Measurements from ENCODE around the gene PRKN. TPM values are rescaled to one million over a fixed set of nuclear protein-coding genes. Genes with fewer than 3 reads are reported as not detected.

Gene PRKN
- total RNA-seq, 1 experiment from 2014 or later: 2.0 TPM

GRCh38 chr6:161522276-161522675, 1205.3 kb downstream of the PRKN start:
- Histone ChIP-seq H4K91ac (ENCODE audit: insufficient read length, low read depth, low read length) (no peak overlapping the region), H2BK15ac (ENCODE audit: low read depth, low read length) (no peak overlapping the region), H2BK5ac (ENCODE audit: insufficient read length, low read length) (no peak overlapping the region), H3K79me2 (ENCODE audit: insufficient read depth, low read length) (no peaks in the 10 kb centered on the region), H3K4ac (ENCODE audit: low read depth, low read length) (no peak overlapping the region), H3K9me3 (ENCODE audit: control insufficient read depth, low read depth, low read length) (no peaks in the 10 kb centered on the region), H3K4me2 (ENCODE audit: insufficient read depth, insufficient read length, low read length) (no peak overlapping the region), H3K27ac (ENCODE audit: insufficient read length, low read depth, low read length) (no peak overlapping the region), H3K18ac (ENCODE audit: insufficient read length, low read depth, low read length) (no peak overlapping the region), H3T11ph (ENCODE audit: low read length) (no peak overlapping the region), H3K23ac (ENCODE audit: insufficient read length, low read depth, low read length) (no peak overlapping the region), H2BK120ac (ENCODE audit: low read depth, low read length, poor library complexity, severe bottlenecking) (no peak overlapping the region), H2AFZ (ENCODE audit: low read length) (no peak overlapping the region), H3K27me3 (ENCODE audit: insufficient read depth, low read length) (no peaks in the 10 kb centered on the region), H4K5ac (ENCODE audit: insufficient read length, low read depth, low read length) (no peak overlapping the region), H3K23me2 (ENCODE audit: insufficient read length, low read depth, low read length, poor library complexity, severe bottlenecking) (no peaks in the 10 kb centered on the region), H3K14ac (ENCODE audit: insufficient read depth, low read length) (no peak overlapping the region), H2BK12ac (ENCODE audit: insufficient read length, low read depth, low read length) (no peak overlapping the region), H3K9ac (ENCODE audit: extremely low read depth, insufficient read length, low read length) (no peak overlapping the region), H4K20me1 (ENCODE audit: control insufficient read depth, insufficient read depth, insufficient read length) (no peaks in the 10 kb centered on the region), H3K4me1 (ENCODE audit: insufficient read depth, low read length) (no peaks in the 10 kb centered on the region; the same call in 1 of the 2 replicates), H2AK5ac (ENCODE audit: insufficient read length, low read length) (no peak overlapping the region), H4K8ac (replicated peaks; ENCODE audit: insufficient read length, low read depth, low read length) (no peak overlapping the region), H2BK20ac (ENCODE audit: low read depth, low read length, poor library complexity, severe bottlenecking) (no peak overlapping the region), H3K79me1 (ENCODE audit: insufficient read depth, low read depth, low read length, poor library complexity, severe bottlenecking) (no peaks in the 10 kb centered on the region), H3K56ac (ENCODE audit: insufficient read length, low read depth, low read length) (no peak overlapping the region)
- TF ChIP-seq, protein P1, sequence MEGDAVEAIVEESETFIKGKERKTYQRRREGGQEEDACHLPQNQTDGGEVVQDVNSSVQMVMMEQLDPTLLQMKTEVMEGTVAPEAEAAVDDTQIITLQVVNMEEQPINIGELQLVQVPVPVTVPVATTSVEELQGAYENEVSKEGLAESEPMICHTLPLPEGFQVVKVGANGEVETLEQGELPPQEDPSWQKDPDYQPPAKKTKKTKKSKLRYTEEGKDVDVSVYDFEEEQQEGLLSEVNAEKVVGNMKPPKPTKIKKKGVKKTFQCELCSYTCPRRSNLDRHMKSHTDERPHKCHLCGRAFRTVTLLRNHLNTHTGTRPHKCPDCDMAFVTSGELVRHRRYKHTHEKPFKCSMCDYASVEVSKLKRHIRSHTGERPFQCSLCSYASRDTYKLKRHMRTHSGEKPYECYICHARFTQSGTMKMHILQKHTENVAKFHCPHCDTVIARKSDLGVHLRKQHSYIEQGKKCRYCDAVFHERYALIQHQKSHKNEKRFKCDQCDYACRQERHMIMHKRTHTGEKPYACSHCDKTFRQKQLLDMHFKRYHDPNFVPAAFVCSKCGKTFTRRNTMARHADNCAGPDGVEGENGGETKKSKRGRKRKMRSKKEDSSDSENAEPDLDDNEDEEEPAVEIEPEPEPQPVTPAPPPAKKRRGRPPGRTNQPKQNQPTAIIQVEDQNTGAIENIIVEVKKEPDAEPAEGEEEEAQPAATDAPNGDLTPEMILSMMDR (conservative IDR thresholded peaks at IDR 0.05): no peak
- Mint-ChIP-seq H3K4me1 (peaks cover 2 to 5% of the 10 kb centered on the region in 2 experiments; a peak in 2 of 4 replicates), H3K27me3 (ENCODE audit: low read depth) (no peaks in the 10 kb centered on the region), H3K36me3 (ENCODE audit: insufficient read depth in 1 of 3, low read depth in 3 of 3) (no peaks in the 10 kb centered on the region), H3K9me3 (peaks cover 0 to 6% of the 10 kb centered on the region in 2 experiments; a peak in 3 of 5 replicates), H3K27ac (no peak overlapping the region), H3K4me3 (no peak overlapping the region)
- no peak for DNase-seq
- WGBS (ENCODE audit: extremely low coverage, insufficient read length, low lambda C conversion rate): no CpG with 5 or more reads among the region's 5 CpGs
